PFSK-1 (cell line): ENCODE data around the gene SYNCRIP.

Source experiments
- FOXP2 ChIP-seq: optimal IDR thresholded peaks from 2 replicates; pipeline ENCODE3; 2011; ENCODE audit warnings: borderline replicate concordance, control low read depth, inconsistent platforms; ENCODE audit not compliant: insufficient read depth; ENCODE audit errors: extremely low read length, extremely low read depth
- POLR2AphosphoS5 ChIP-seq: IDR thresholded peaks from 2 replicates; pipeline ENCODE4 v1.6.1; 2012; ENCODE audit warnings: low read depth, mild to moderate bottlenecking, control low read depth, low read length, moderate library complexity
- REST ChIP-seq, 2 experiments: IDR thresholded peaks; 2 replicates each; pipeline versions ENCODE4 v1.6.1 to v1.8.0; 2011 to 2012; ENCODE audit warnings: low read depth in 2 of 2, low read length in 2 of 2, control low read depth in 1 of 2, inconsistent platforms in 1 of 2, mild to moderate bottlenecking in 1 of 2, moderate library complexity in 1 of 2; ENCODE audit not compliant: insufficient read depth in 1 of 2
- SIN3A ChIP-seq: IDR thresholded peaks from 2 replicates; pipeline ENCODE4 v1.6.1; 2012; ENCODE audit warnings: mild to moderate bottlenecking, low read length, moderate library complexity, borderline replicate concordance; ENCODE audit not compliant: insufficient read depth
- TAF1 ChIP-seq: IDR thresholded peaks from 2 replicates; pipeline ENCODE4 v1.6.1; 2012; ENCODE audit warnings: low read length, control low read depth, borderline replicate concordance; ENCODE audit not compliant: insufficient read depth

The SYNCRIP gene

GRCh38 chr6:85673198-85674139 lies 30.8 kb upstream of the SYNCRIP start:
- TF ChIP-seq POLR2AphosphoS5 (peak; percentile 48), SIN3A (no peak)

GRCh38 chr6:85672623-85673022 lies 29.9 kb upstream of the SYNCRIP start:
- TF ChIP-seq POLR2AphosphoS5, result no peak
- no peak for TF ChIP-seq FOXP2
- no peak for TF ChIP-seq REST (IDR thresholded peaks at IDR 0.05; ENCODE audit: insufficient read depth in 1 of 2, low read depth in 2 of 2, low read length in 2 of 2)
- peak; percentile 21; the same call in 1 of the 2 replicates for TF ChIP-seq SIN3A
- peak; percentile 34; the same call in 1 of the 2 replicates for TF ChIP-seq TAF1

- TF ChIP-seq POLR2AphosphoS5 (peak; percentile 40; the same call in 1 of the 2 replicates), TAF1 (no peak)
These were observed 29.4 kb upstream of the SYNCRIP start for GRCh38 chr6:85672050-85672449.

GRCh38 chr6:85670573-85670972 lies 27.9 kb upstream of the SYNCRIP start:
- no peak for TF ChIP-seq REST (IDR thresholded peaks at IDR 0.05; ENCODE audit: insufficient read depth in 1 of 2, low read depth in 2 of 2, low read length in 2 of 2)
- no peak for TF ChIP-seq FOXP2
- no peak for TF ChIP-seq TAF1
- no peak for TF ChIP-seq POLR2AphosphoS5
- TF ChIP-seq SIN3A, result no peak

GRCh38 chr6:85669735-85670194 lies 27.1 kb upstream of the SYNCRIP start:
- TF ChIP-seq POLR2AphosphoS5 (no peak), TAF1 (peak; percentile 30; the same call in 1 of the 2 replicates), FOXP2 (no peak), SIN3A (0 out of 2 replicates have a peak, but pooled peaks have one; percentile 58), REST (IDR thresholded peaks at IDR 0.05; ENCODE audit: insufficient read depth in 1 of 2, low read depth in 2 of 2, low read length in 2 of 2) (no peak)

GRCh38 chr6:85662251-85662650 lies 19.6 kb upstream of the SYNCRIP start:
- TF ChIP-seq REST (IDR thresholded peaks at IDR 0.05; ENCODE audit: insufficient read depth in 1 of 2, low read depth in 2 of 2, low read length in 2 of 2), result no peak
- no peak for TF ChIP-seq SIN3A
- TF ChIP-seq TAF1, result no peak
- TF ChIP-seq POLR2AphosphoS5, result no peak
- no peak for TF ChIP-seq FOXP2
